Activated CD4-positive, alpha-beta T cell treated with anti-CD3 and anti-CD28 coated beads, Interleukin-2, amount 50 U/mL, for 4 hours (primary cell): ENCODE data around the gene TMEM51.
A peak's percentile ranks its signal among the peaks of the same experiment; 100 is the strongest.
"Not testable (repeated sequence)": the region's sequence is repeated elsewhere in the genome, so short reads cannot be mapped to it uniquely, and the experiment has no call there.

Experiments used
- DNase-seq, 2 experiments: peaks; one replicate each; pipeline ENCODE4 v3.0.0-alpha.2; 2020

Gene TMEM51

GRCh38 chr1:15128520-15129313 lies 24.8 kb upstream of the TMEM51 start:
- DNase-seq, result peak; percentile 60 to 68

GRCh38 chr1:15129944-15130343 lies 23.6 kb upstream of the TMEM51 start:
- DNase-seq, result no peak

GRCh38 chr1:15130607-15131006 lies 22.9 kb upstream of the TMEM51 start:
- no peak for DNase-seq

GRCh38 chr1:15132965-15133364 lies 20.6 kb upstream of the TMEM51 start:
- no peak for DNase-seq

GRCh38 chr1:15134285-15134684 lies 19.3 kb upstream of the TMEM51 start:
- no peak for DNase-seq

- DNase-seq, result not testable (repeated sequence)
Measured at GRCh38 chr1:15135604-15136003, 17.9 kb upstream of the TMEM51 start.

GRCh38 chr1:15137809-15138208 lies 15.7 kb upstream of the TMEM51 start:
- DNase-seq, result no peak

GRCh38 chr1:15139654-15140350 lies 13.7 kb upstream of the TMEM51 start:
- no peak for DNase-seq

GRCh38 chr1:15141935-15142539 lies 11.5 kb upstream of the TMEM51 start:
- no peak for DNase-seq

- no peak for DNase-seq
Measured at GRCh38 chr1:15145327-15145726, 8.2 kb upstream of the TMEM51 start.

- DNase-seq, result no peak
Measured at GRCh38 chr1:15146142-15146680, 7.3 kb upstream of the TMEM51 start.

- DNase-seq, result no peak
Measured at GRCh38 chr1:15146971-15147376, 6.6 kb upstream of the TMEM51 start.

- no peak for DNase-seq
Measured at GRCh38 chr1:15148004-15148403, 5.5 kb upstream of the TMEM51 start.

- no peak for DNase-seq
Measured at GRCh38 chr1:15148475-15148874, 5.1 kb upstream of the TMEM51 start.

GRCh38 chr1:15148941-15149340 lies 4.6 kb upstream of the TMEM51 start:
- DNase-seq, result no peak

GRCh38 chr1:15150376-15150775 lies 3.2 kb upstream of the TMEM51 start:
- DNase-seq, result no peak

- DNase-seq, result no peak
Measured at GRCh38 chr1:15151377-15151806, 2.2 kb upstream of the TMEM51 start.

- no peak for DNase-seq
Measured at GRCh38 chr1:15151871-15152270, 1.7 kb upstream of the TMEM51 start.

GRCh38 chr1:15152318-15153183 lies 996 bp upstream of the TMEM51 start:
- DNase-seq, result no peak

- no peak for DNase-seq
Measured at GRCh38 chr1:15153842-15154479, 414 bp downstream of the TMEM51 start.

GRCh38 chr1:15154480-15155036 lies 1.0 kb downstream of the TMEM51 start:
- no peak for DNase-seq

- DNase-seq, result no peak
Measured at GRCh38 chr1:15155191-15155590, 1.6 kb downstream of the TMEM51 start.
